HL-60 (cell line): ENCODE measurements around the gene P3H3.
A peak's percentile ranks its signal among the peaks of the same experiment; 100 is the strongest.

Experiments
- DNase-seq, 2 experiments: peaks; one replicate each; pipeline ENCODE4 v3.0.0-alpha.2; 2010 to 2020; ENCODE audit warnings: low read depth in 1 of 2, low spot score in 1 of 2
- H3K27ac ChIP-seq: fragments of 250-450 bp; sonication (Bioruptor Pico); replicated peaks from 2 replicates; pipeline ENCODE4 v1.5.1; 2020; ENCODE audit warnings: mild to moderate bottlenecking, moderate library complexity
- H3K27me3 ChIP-seq: fragments of 250-450 bp; sonication (Bioruptor Pico); 2 replicates; pipeline ENCODE4 v1.5.1; 2021; ENCODE audit warnings: mild to moderate bottlenecking, moderate library complexity; ENCODE audit not compliant: insufficient read depth, poor library complexity, severe bottlenecking
- H3K4me3 ChIP-seq: replicated peaks from 2 replicates; pipeline ENCODE4 v1.5.1; 2011; ENCODE audit warnings: mild to moderate bottlenecking, control low read depth, low read length; ENCODE audit not compliant: insufficient read depth
- CTCF ChIP-seq: IDR thresholded peaks from one replicate; pipeline ENCODE4 v1.5.1; 2011; ENCODE audit warnings: low read length, control low read depth, inconsistent platforms; ENCODE audit not compliant: insufficient read depth
- GABPA ChIP-seq: IDR thresholded peaks from 2 replicates; pipeline ENCODE4 v1.6.1; 2012; ENCODE audit warnings: low read depth
- POLR2AphosphoS5 ChIP-seq: IDR thresholded peaks from 2 replicates; pipeline ENCODE4 v1.6.1; 2012; ENCODE audit warnings: low read depth
- REST ChIP-seq: IDR thresholded peaks from 2 replicates; pipeline ENCODE4 v1.6.1; 2012; ENCODE audit warnings: low read depth; ENCODE audit not compliant: insufficient replicate concordance
- SPI1 ChIP-seq: IDR thresholded peaks from 2 replicates; pipeline ENCODE4 v1.6.1; 2012; ENCODE audit warnings: low read depth, mild to moderate bottlenecking, borderline replicate concordance

The P3H3 gene

GRCh38 chr12:6786416-6787094 lies 41.7 kb upstream of the P3H3 start:
- H3K4me3 ChIP-seq: no peak overlapping the region
- no peak for DNase-seq
- no peaks in the 10 kb centered on the region for H3K27me3 ChIP-seq
- TF ChIP-seq GABPA (no peak), SPI1 (peak; percentile 27; the same call in 1 of the 2 replicates)
- no peak overlapping the region for H3K27ac ChIP-seq

- no peak for DNase-seq
- Histone ChIP-seq H3K4me3 (no peak overlapping the region), H3K27ac (no peak overlapping the region), H3K27me3 (no peaks in the 10 kb centered on the region)
- no peak for TF ChIP-seq GABPA
- TF ChIP-seq SPI1: no peak
- TF ChIP-seq REST: no peak
- TF ChIP-seq POLR2AphosphoS5: no peak
- TF ChIP-seq CTCF: no peak
Measured at GRCh38 chr12:6787309-6787708, 40.9 kb upstream of the P3H3 start.

- Histone ChIP-seq H3K4me3 (peak within 1 kb of the TSS; percentile 83), H3K27ac (peak within 1 kb of the TSS; percentile 78), H3K27me3 (no peaks in the 10 kb centered on the region)
- TF ChIP-seq GABPA (peak; percentile 19; the same call in 1 of the 2 replicates), REST (peak; percentile 80), SPI1 (peak; percentile 46; the same call in 1 of the 2 replicates), POLR2AphosphoS5 (peak; percentile 92), CTCF (no peak)
- DNase-seq: peak; percentile 88 to 95
Measured at GRCh38 chr12:6788972-6789924, 39.0 kb upstream of the P3H3 start, which contains the start of gene CD4. CD4 (plus strand) TSS chr12:6789528; CDS start chr12:6800139, 10,611 bp downstream.

GRCh38 chr12:6790496-6791150 lies 37.6 kb upstream of the P3H3 start:
- Histone ChIP-seq H3K27me3 (no peaks in the 10 kb centered on the region), H3K4me3 (peak overlapping the region; percentile 83), H3K27ac (peak overlapping the region; percentile 78)
- TF ChIP-seq SPI1 (peak; percentile 26; the same call in 1 of the 2 replicates), REST (peak; percentile 50), POLR2AphosphoS5 (peak; percentile 53; the same call in 1 of the 2 replicates), GABPA (no peak)
- DNase-seq: peak; percentile 58 to 60
